ENCODE results near the gene KCNN2.

The KCNN2 gene

GRCh38 chr5:114362977-114363761 lies 1.3 kb downstream of the KCNN2 start:
- DNase-seq (ENCODE audit: low spot score) = peak; percentile 11

- no peak for DNase-seq (ENCODE audit: low spot score)
These were observed 2.0 kb downstream of the KCNN2 start for GRCh38 chr5:114363837-114364236.

DNA sequence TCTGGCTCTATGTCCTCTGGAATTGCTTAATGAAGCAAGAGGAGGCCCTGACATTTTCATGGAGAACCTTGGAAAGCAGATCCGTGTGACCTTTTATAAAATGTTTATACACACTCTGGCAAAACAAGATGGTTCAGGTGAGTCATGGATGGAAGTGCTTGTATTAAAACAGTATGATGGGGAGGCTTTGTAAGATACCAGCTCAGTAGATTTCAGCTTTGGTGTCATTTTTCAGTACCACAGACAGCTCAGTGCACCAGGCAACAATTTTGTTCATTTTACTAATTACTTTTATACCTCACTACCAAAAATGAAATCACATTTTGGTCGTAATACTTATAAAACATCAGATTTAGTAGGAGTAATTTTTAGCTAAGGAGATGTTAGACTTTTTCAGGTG lies 5.2 kb downstream of the KCNN2 start:
- DNase-seq (ENCODE audit: low spot score) = peak; percentile 36

DNA sequence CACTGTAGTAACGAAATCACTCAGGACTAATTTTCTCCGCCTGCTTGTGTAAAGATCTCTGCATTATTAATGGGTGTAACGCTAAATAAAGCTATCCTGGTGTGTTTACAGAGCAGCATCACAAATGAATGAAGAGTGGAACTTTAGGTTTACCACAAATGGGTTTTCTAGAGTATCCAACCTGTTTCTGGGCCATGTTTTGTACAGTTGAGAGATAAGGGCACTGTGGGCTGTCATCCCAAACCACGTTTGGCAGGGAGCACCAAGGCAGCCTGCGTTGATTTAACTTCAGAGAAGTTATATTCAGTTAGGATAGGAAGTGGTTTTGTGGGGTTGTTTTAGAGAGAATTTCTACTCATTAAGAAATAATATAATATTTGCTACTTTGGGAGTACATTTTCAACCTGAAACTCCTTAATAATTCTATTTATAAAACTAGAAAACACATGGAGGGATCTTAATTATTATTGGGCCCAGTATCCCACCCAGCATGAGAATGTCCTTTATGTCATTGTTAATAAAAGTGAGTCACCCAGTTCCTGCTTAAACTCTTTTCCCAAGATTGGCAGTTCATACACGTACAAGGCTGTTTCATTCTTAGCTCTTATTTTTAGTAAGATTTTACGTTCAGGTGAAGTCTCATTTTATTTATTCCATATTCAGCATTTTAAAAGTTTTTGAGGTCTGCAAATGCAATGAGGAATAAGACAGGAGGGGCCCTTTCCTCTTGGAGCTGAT lies 8.0 kb downstream of the KCNN2 start:
- DNase-seq (ENCODE audit: low spot score) = no peak

GRCh38 chr5:114377050-114377844 lies 15.4 kb downstream of the KCNN2 start:
- DNase-seq (ENCODE audit: low spot score) = no peak

GRCh38 chr5:114377946-114378345 lies 16.1 kb downstream of the KCNN2 start:
- DNase-seq (ENCODE audit: low spot score) = no peak

- DNase-seq (ENCODE audit: low spot score) = no peak
These were observed 18.9 kb downstream of the KCNN2 start for GRCh38 chr5:114380721-114381120.

- DNase-seq (ENCODE audit: low spot score) = no peak
These were observed 25.6 kb downstream of the KCNN2 start for GRCh38 chr5:114387433-114387832.

GRCh38 chr5:114390431-114390830 lies 28.6 kb downstream of the KCNN2 start:
- DNase-seq (ENCODE audit: low spot score) = no peak

GRCh38 chr5:114391321-114391720 lies 29.5 kb downstream of the KCNN2 start:
- no peak for DNase-seq (ENCODE audit: low spot score)

- DNase-seq (ENCODE audit: low spot score) = no peak
These were observed 31.3 kb downstream of the KCNN2 start for GRCh38 chr5:114393159-114393558.

- no peak for DNase-seq (ENCODE audit: low spot score)
These were observed 40.3 kb downstream of the KCNN2 start for GRCh38 chr5:114402206-114402605.

DNA sequence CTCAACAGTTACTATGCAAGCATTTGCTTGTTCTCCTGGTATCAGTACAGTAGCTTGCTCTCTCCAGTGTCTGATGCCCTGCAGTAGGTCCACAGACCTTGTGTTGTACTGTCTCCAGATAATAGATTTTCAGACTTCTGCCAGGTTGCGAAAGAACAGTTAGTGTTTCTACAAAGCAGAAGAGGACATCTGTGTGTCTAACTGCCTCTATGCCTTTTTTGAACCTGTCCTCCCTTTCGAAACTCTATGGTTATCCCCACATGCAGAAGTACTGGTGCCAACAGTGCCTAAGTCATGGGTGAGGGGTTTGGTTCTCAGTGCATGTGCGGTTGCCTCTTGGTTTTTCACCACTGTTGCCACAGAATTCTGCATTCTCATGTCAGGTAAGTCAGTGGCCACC lies 45.9 kb downstream of the KCNN2 start:
- DNase-seq (ENCODE audit: low spot score) = no peak

DNA sequence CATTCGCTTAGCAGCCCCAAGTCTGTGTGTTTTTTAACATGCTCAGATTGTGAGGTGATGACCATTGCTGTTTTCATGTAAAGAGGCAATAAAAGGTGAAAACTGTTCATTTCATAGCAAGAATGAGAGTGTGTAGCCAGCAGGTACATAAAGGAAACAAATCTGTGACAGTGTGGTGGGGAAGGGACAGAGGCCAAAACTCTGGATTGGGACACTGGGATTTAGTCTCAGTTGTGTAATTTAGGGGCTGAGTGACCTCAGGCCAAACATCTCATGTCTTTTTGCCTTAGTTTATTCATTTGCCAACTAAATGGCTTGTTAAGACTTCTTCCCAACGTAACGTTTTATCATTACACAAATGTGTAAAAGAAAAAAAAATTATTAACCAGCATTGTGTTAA lies 47.0 kb downstream of the KCNN2 start:
- DNase-seq (ENCODE audit: low spot score) = no peak

DNA sequence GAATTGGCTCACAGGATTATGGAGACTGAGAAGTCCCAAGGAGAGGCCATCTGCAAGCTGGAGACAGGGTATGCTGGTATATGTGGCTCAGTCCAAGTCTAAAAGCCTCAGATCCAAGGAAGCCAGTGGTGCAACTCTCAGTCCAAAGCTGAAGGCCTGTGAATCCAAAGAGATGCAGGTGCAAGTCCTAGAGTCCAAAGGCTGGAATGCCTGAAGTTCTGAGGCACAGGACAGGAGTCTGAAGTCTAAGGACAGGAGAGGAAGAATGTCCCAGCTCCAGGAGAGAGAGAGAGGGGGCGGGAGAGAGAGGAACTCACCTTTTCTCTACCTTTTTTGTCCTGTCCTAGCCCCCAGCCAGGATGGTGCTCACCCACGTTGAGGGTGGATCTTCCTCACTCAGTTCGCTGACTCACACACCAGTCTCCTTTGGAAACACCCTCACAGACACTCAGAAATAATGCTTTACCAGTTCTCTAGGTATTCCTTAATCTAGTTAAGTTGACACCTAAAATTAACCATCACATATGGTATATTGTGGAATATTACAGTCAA lies 49.6 kb downstream of the KCNN2 start:
- DNase-seq (ENCODE audit: low spot score) = no peak

DNA sequence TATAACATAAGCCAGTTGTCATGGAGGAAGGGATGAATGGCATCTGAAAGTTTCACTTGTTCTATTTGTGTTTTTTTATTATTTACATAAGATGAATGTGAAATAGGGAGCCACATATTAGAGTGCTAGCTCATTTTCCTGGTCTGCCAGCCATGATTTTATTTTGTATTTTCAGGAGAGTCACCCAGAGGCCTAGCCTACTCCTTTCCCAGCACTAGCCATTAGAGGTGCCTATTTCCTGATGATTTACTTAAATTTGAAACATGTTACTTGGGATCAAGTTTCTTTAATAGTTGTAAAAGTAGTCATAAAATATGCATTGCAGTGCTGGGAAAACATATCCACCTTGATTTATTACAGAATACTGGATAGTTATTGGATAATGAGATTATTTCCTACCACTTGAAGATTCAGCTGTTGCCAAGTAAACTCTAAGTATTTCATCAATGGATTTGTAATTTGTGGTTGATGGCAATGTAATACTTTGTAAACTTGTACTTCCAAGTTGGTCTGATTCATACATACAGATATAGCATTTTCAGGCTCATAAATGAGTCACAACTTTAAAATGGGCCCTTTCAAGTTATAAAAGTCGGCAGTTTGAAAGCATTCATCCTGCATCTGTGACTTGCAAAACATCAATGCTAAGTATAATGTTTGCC lies 50.8 kb downstream of the KCNN2 start:
- DNase-seq (ENCODE audit: low spot score) = peak; percentile 33

DNA sequence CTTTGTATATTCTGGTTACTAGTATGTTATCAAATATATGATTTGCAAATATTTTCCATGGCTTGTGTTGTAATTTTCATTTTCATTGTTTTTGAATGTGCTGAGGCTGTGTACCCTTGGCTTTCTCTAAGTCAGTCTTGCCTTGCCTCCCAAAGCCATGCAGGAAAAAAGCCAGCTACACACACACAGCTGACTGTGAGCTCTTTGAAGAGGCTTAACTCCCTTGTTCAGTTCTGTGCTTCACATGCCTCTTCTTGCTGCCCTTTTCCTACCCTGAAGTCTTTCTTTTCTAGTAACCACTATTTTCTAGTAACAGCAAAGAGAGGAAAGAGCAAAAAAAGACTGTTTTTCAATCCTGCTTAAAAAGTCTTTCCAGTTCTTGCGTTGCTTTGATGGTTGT lies 53.9 kb downstream of the KCNN2 start:
- no peak for DNase-seq (ENCODE audit: low spot score)

GRCh38 chr5:114416254-114416653 lies 54.4 kb downstream of the KCNN2 start:
- no peak for DNase-seq (ENCODE audit: low spot score)

DNA sequence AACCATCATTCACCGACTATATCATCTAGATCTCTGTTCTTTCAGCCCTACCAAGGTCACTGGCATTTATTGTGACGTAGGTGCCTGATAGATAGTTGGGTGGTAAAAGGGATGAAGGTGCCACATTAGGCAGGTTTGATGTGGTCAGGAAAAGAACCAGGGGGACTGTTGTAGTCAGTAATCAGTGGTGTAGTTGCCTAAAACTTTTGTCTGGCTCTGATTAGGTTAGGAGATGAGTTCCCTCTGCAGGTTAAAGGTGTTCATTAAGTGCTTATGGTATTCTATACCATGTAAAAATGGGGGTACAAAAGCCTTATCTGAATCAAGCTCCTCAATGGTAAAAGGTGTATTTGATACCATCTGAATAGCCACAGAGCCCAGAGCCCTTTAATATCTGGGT lies 55.6 kb downstream of the KCNN2 start:
- DNase-seq (ENCODE audit: low spot score) = no peak

GRCh38 chr5:114418176-114419066 lies 56.6 kb downstream of the KCNN2 start:
- no peak for DNase-seq (ENCODE audit: low spot score)

- no peak for DNase-seq (ENCODE audit: low spot score)
These were observed 57.2 kb downstream of the KCNN2 start for GRCh38 chr5:114419067-114419388.

Data from AG08396 (cell line).